Natural killer cell (primary cell): ENCODE results near the gene KRT222. TPM values are rescaled to one million over a fixed set of nuclear protein-coding genes. Genes with fewer than 3 reads are reported as not detected.
A peak's percentile ranks its signal among the peaks of the same experiment; 100 is the strongest.

ENCODE experiments used
- ATAC-seq, 3 donors: fragments of 150-1000 bp in 2 of 3; fragments of 200-7000 bp in 1 of 3; cut with Tn5 transposase; 1 replicate in 1 of 3; 2 replicates in 2 of 3; pipeline ENCODE4 v1.10.0; 2021; ENCODE audit warnings: mild to moderate bottlenecking in 2 of 3, moderate library complexity in 2 of 3
- DNase-seq, 2 donors: peaks; one replicate each; pipeline versions ENCODE4 v3.0.0 to v3.0.0-alpha.2; 2013 to 2021; ENCODE audit warnings: mixed read lengths in 1 of 2
- H3K27ac ChIP-seq: one replicate; pipeline ENCODE4 v1.5.1; 2013; ENCODE audit warnings: mild to moderate bottlenecking, low read length
- H3K27me3 ChIP-seq: one replicate; pipeline ENCODE4 v1.6.1; 2013; ENCODE audit warnings: low read length; ENCODE audit not compliant: control insufficient read depth, insufficient read depth
- H3K36me3 ChIP-seq: one replicate; pipeline ENCODE4 v1.6.1; 2013; ENCODE audit warnings: low read length; ENCODE audit not compliant: control insufficient read depth, insufficient read depth
- H3K4me1 ChIP-seq: one replicate; pipeline ENCODE4 v1.6.1; 2013; ENCODE audit warnings: low read length; ENCODE audit not compliant: control insufficient read depth, insufficient read depth
- H3K4me3 ChIP-seq: one replicate; pipeline ENCODE4 v1.5.1; 2013; ENCODE audit warnings: low read length
- H3K9me3 ChIP-seq: one replicate; pipeline ENCODE4 v1.6.1; 2013; ENCODE audit warnings: low read length; ENCODE audit not compliant: control insufficient read depth, insufficient read depth
- H3K27ac Mint-ChIP-seq, 2 donors: one replicate each; pipeline ENCODE4 v1.8.0; 2022; ENCODE audit warnings: mild to moderate bottlenecking in 2 of 2, mixed read lengths in 2 of 2, moderate library complexity in 1 of 2
- H3K27me3 Mint-ChIP-seq, 2 donors: one replicate each; pipeline ENCODE4 v1.8.0; 2022; ENCODE audit warnings: low read depth in 2 of 2, mixed read lengths in 2 of 2
- H3K36me3 Mint-ChIP-seq: one replicate; pipeline ENCODE4 v1.8.0; 2022; ENCODE audit warnings: mixed read lengths
- H3K4me1 Mint-ChIP-seq, 2 donors: one replicate each; pipeline ENCODE4 v1.8.0; 2022; ENCODE audit warnings: mixed read lengths in 2 of 2
- H3K4me3 Mint-ChIP-seq: one replicate; pipeline ENCODE4 v1.8.0; 2022; ENCODE audit warnings: mild to moderate bottlenecking, moderate library complexity, mixed read lengths
- H3K9me3 Mint-ChIP-seq, 2 donors: one replicate each; pipeline ENCODE4 v1.8.0; 2022; ENCODE audit warnings: mixed read lengths in 2 of 2
- WGBS: methylation state at CpG from one replicate; pipeline ENCODE4 v1.1.7; 2013; ENCODE audit warnings: missing lambda C conversion rate; ENCODE audit not compliant: insufficient coverage; 5-methylcytosine and 5-hydroxymethylcytosine counted together
- intact Hi-C: fragments of 100-400 bp; cut with micrococcal nuclease; formaldehyde crosslinking; loops from one replicate; pipeline ENCODE4 v1.14.2; 2022
- total RNA-seq, 4 donors: library from RNA; stranded (reverse); fragments of 120-200 nt in 1 of 4; gene quantifications; one replicate each; pipeline versions ENCODE4 v1.2.3 to v1.2.4, GENCODE V29; 2013 to 2022
- TF ChIP-seq, protein P1 (sequence below): fragments of 200-600 bp; IDR thresholded peaks from one replicate; pipeline ENCODE4 v1.8.0; 2022; ENCODE audit warnings: antibody characterized with exemption

KRT222 gene
- total RNA-seq, 3 donors from 2014 or later (not counting 1 experiment from before 2014, with no cell fraction given) = not detected

- no peaks in the 10 kb centered on the region for H3K4me1 Mint-ChIP-seq
- H3K9me3 ChIP-seq = no peaks in the 10 kb centered on the region
- ATAC-seq (no peak), DNase-seq (no peak)
- no peaks in the 10 kb centered on the region for H3K9me3 Mint-ChIP-seq
- intact Hi-C loops = no loop called here
- H3K27me3 ChIP-seq = peaks cover 14% of the 10 kb centered on the region
- H3K4me3 Mint-ChIP-seq = no peak overlapping the region
- TF ChIP-seq, protein P1, sequence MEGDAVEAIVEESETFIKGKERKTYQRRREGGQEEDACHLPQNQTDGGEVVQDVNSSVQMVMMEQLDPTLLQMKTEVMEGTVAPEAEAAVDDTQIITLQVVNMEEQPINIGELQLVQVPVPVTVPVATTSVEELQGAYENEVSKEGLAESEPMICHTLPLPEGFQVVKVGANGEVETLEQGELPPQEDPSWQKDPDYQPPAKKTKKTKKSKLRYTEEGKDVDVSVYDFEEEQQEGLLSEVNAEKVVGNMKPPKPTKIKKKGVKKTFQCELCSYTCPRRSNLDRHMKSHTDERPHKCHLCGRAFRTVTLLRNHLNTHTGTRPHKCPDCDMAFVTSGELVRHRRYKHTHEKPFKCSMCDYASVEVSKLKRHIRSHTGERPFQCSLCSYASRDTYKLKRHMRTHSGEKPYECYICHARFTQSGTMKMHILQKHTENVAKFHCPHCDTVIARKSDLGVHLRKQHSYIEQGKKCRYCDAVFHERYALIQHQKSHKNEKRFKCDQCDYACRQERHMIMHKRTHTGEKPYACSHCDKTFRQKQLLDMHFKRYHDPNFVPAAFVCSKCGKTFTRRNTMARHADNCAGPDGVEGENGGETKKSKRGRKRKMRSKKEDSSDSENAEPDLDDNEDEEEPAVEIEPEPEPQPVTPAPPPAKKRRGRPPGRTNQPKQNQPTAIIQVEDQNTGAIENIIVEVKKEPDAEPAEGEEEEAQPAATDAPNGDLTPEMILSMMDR = no peak
- H3K4me1 ChIP-seq = no peaks in the 10 kb centered on the region
- H3K27ac ChIP-seq = no peak overlapping the region
- H3K27ac Mint-ChIP-seq = no peak overlapping the region
- no peaks in the 10 kb centered on the region for H3K36me3 Mint-ChIP-seq
- peaks cover 40 to 62% of the 10 kb centered on the region in 2 donors for H3K27me3 Mint-ChIP-seq
- no peak overlapping the region for H3K4me3 ChIP-seq
- H3K36me3 ChIP-seq = no peaks in the 10 kb centered on the region
These were observed 1.4 kb upstream of the KRT222 start for GRCh38 chr17:40666331-40666730.

DNA sequence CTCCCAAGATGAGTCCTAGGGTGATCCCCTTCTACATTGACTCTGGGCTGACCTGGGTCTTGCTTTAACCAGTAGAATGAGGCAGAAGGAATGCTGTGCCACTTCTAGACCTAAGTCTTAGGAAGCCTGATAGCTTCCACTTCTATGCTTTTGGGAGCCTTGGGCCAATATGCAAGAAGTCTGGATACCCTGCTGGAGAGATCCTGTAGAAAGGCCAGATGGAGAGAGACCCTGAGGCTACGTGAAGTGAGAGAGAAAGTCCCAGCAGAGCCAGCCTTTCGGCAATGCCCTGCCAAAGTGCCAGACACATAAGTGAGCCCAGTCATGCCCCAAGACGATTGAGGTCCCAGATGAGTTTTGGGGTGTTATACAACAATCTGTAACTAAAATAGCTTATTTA, 1.7 kb downstream of the KRT222 start:
- H3K27me3 Mint-ChIP-seq = peaks cover 40 to 66% of the 10 kb centered on the region in 2 donors
- TF ChIP-seq, protein P1 = no peak
- no peak overlapping the region for H3K4me3 Mint-ChIP-seq
- Histone ChIP-seq H3K27me3 (peaks cover 18% of the 10 kb centered on the region), H3K27ac (no peak overlapping the region), H3K4me3 (no peak overlapping the region), H3K9me3 (no peaks in the 10 kb centered on the region), H3K36me3 (no peaks in the 10 kb centered on the region), H3K4me1 (no peaks in the 10 kb centered on the region)
- intact Hi-C loops = no loop called here
- H3K27ac Mint-ChIP-seq = no peak overlapping the region
- WGBS = 93% methylated on average over 3 of the region's 3 CpGs
- no peaks in the 10 kb centered on the region for H3K4me1 Mint-ChIP-seq
- no peaks in the 10 kb centered on the region for H3K36me3 Mint-ChIP-seq
- no peak for DNase-seq
- no peaks in the 10 kb centered on the region for H3K9me3 Mint-ChIP-seq
- ATAC-seq = no peak

GRCh38 chr17:40659911-40660310, 5.1 kb downstream of the KRT222 start:
- Histone ChIP-seq H3K27me3 (peaks cover 19% of the 10 kb centered on the region), H3K9me3 (no peaks in the 10 kb centered on the region), H3K36me3 (no peaks in the 10 kb centered on the region), H3K4me3 (no peak overlapping the region), H3K4me1 (no peaks in the 10 kb centered on the region), H3K27ac (no peak overlapping the region)
- DNase-seq (peak in 1 of 2 donors; percentile 51), ATAC-seq (no peak)
- TF ChIP-seq, protein P1 = no peak
- no peaks in the 10 kb centered on the region for H3K36me3 Mint-ChIP-seq
- no peaks in the 10 kb centered on the region for H3K4me1 Mint-ChIP-seq
- no peaks in the 10 kb centered on the region for H3K9me3 Mint-ChIP-seq
- no peak overlapping the region for H3K4me3 Mint-ChIP-seq
- intact Hi-C loops = no loop called here
- WGBS = 67% methylated on average over 7 of the region's 7 CpGs
- H3K27me3 Mint-ChIP-seq = peaks cover 26 to 65% of the 10 kb centered on the region in 2 donors
- no peak overlapping the region for H3K27ac Mint-ChIP-seq

GRCh38 chr17:40658396-40658795, 6.6 kb downstream of the KRT222 start:
- intact Hi-C loops = no loop called here
- no peak for ATAC-seq
- no peaks in the 10 kb centered on the region for H3K36me3 ChIP-seq

More at GRCh38 chr17:40658396-40658795, 6.6 kb downstream of the KRT222 start:
- H3K9me3 ChIP-seq = no peaks in the 10 kb centered on the region
- Mint-ChIP-seq H3K4me1 (no peaks in the 10 kb centered on the region), H3K36me3 (no peaks in the 10 kb centered on the region), H3K4me3 (no peak overlapping the region), H3K27ac (no peak overlapping the region), H3K9me3 (no peaks in the 10 kb centered on the region), H3K27me3 (peaks cover 19 to 56% of the 10 kb centered on the region in 2 donors)
- TF ChIP-seq, protein P1 = no peak
- no peaks in the 10 kb centered on the region for H3K4me1 ChIP-seq
- no peak overlapping the region for H3K4me3 ChIP-seq
- DNase-seq = no peak
- H3K27ac ChIP-seq = no peak overlapping the region
- H3K27me3 ChIP-seq = peaks cover 15% of the 10 kb centered on the region
